HG03280 (cell line): ENCODE data around the gene AGBL1.

ENCODE experiments used
- ATAC-seq: cut with Tn5 transposase; IDR thresholded peaks from one replicate; pipeline ENCODE4 v1.9.1; 2021; ENCODE audit warnings: mild to moderate bottlenecking, moderate library complexity; ENCODE audit not compliant: unreplicated experiment

The AGBL1 gene

DNA sequence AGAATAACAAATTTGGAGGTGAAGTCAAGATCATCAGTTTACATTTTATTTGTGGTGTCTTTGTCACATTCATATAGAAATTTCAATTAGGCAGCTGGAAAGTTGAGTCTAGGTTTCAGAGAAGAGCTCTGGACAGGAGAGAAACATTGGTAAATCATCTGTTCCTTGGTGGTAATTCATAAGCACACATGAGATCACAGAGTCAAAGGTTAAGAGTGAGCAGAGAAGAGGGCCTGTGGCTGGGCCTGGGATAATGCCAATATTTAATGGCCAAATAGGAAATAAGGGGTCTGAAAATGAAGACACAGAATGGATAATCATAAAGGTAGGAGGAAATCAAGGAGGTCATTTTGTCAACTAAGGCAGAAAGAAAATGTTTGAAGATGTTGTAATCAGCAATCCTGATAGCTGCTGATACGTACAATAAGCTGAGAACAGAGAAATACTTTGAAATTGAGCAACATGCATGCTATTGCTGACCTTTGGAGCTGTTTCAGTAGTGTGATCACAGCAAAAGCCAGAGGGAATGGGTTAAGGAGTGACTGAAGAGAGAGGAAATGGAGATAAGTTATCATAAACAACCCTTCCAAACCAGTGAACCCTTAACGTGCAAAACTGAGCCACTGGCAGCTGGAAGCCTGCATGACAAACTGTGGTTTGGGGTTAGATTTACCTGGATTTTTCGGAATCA, 692.8 kb downstream of the AGBL1 start:
- no peak for ATAC-seq

DNA sequence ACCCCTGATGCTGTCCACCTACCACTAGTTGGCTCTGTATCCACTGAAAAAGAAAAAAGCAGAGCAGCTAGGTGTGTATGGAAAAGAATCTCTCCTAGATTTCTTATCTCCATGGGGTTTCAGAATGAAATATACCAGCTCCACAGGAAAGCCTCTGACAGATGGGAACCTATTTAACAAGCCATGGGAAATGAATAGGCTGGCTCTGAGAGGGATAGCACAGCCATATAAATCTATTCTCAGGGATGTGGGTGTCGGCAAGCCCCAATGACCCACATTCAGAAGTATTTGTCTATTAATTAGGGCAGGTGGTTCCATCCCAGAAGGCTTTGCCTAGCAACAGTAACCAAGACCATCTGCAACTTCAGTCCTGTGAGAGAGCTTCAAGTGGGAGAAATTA, 694.1 kb downstream of the AGBL1 start:
- ATAC-seq = no peak

GRCh38 chr15:86776145-86776544, 696.5 kb downstream of the AGBL1 start:
- no peak for ATAC-seq

- no peak for ATAC-seq
Observed at GRCh38 chr15:86796521-86796920, 716.9 kb downstream of the AGBL1 start.

GRCh38 chr15:86797135-86797534, 717.5 kb downstream of the AGBL1 start:
- ATAC-seq = no peak

DNA sequence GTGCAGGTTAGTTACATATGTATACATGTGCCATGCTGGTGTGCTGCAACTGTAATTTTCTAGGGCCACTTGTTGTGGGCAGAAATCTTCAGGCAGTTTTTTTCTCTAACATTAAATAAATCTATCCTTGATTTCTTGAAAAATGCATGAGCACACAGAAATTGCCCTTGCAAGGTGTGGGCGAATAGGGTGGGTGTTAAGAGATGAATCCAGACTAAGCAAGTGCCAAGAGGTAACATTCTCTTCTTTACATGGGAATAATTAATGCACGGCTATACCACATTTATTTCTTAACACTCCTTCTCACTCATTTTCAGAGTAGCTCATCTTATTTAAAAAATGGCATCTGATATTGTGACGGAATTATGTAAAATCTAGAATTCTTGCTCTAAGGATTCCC, 719.6 kb downstream of the AGBL1 start:
- no peak for ATAC-seq

GRCh38 chr15:86802244-86802643, 722.6 kb downstream of the AGBL1 start:
- ATAC-seq = no peak

GRCh38 chr15:86804406-86804805, 724.7 kb downstream of the AGBL1 start:
- no peak for ATAC-seq

- ATAC-seq = no peak
Observed at GRCh38 chr15:86810329-86810728, 730.7 kb downstream of the AGBL1 start.

DNA sequence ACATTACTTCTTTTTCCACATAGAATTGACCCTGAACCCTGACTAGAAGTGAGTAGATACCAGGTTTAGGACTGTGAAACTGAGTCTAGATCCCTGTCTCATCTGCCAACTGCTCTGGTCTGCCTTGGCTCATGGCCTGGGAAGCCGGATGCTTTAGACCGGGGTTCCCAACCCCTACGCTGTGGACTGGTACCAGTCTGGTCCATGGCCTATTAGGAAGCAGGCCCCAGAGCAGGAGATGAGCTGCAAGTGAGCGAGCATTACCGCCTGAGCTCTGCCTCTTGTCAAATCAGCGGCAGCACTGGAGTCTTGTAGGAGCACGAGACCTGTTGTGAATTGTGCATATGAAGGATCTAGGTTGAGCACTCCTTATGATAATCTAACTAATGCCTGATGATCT, 734.2 kb downstream of the AGBL1 start:
- no peak for ATAC-seq

- no peak for ATAC-seq
Observed at GRCh38 chr15:86829245-86829644, 749.6 kb downstream of the AGBL1 start.

DNA sequence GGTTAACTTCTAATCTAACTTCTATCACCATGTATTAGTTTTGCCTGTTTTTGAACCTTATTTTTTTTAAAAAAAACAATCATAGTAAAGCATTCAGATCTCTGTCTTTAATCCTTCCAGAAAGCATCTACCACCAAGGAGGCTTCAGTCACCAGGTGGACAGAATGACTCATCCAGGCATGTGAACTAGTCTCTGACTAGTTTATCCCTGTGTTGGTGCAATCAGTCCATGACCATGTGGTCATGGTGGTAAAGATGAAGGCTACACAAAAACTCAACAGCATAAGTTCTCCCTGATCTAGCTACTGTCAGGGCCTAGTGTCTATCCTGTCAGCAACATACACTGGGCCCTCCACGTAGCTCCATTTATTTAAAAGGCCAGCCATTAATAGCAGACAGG, 750.6 kb downstream of the AGBL1 start:
- ATAC-seq = no peak

GRCh38 chr15:86833595-86833994, 753.9 kb downstream of the AGBL1 start:
- no peak for ATAC-seq

GRCh38 chr15:86834115-86834863, 754.6 kb downstream of the AGBL1 start:
- no peak for ATAC-seq

- ATAC-seq = no peak
Observed at GRCh38 chr15:86837294-86838061, 757.8 kb downstream of the AGBL1 start.

GRCh38 chr15:86839502-86839901, 759.8 kb downstream of the AGBL1 start:
- no peak for ATAC-seq

GRCh38 chr15:86840996-86841395, 761.3 kb downstream of the AGBL1 start:
- no peak for ATAC-seq

DNA sequence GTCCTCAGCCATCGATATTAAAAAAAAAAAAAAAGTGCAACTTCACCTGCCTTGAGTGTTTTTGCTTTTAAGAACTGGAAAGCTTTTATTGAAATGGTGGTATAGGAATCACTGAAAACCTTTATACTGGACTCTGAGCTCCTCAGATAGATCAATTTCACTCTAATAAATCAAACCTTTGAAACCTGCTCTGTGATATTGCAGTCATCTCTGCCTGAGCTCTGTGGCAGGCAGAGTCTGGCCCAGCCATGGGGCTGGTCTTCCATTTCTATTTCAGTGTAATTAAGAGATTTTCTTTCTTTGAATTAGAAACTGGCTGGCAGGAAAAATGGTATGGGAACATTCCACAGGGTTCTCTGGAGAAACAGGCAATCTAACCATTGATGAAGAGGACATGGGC, 762.5 kb downstream of the AGBL1 start:
- no peak for ATAC-seq

DNA sequence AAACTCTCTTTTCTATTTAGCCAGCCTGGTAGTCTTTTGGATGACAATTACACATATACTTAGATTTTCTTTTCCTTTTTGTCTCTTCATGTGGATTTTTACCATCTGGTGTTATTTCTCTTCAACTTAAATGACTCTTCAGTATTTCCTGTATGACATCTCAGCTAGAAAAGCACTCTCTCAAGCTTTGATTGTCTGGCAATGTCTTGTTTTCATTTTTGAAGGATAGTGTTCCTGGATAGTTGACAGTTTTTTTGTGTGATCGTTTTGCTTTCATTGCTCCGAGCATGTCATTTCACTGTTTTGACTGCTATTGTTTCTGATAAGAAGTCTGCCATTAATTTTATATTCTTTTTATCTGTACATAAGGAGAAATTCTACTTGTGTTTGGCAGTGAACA, 766.4 kb downstream of the AGBL1 start:
- no peak for ATAC-seq

GRCh38 chr15:86849136-86849535, 769.5 kb downstream of the AGBL1 start:
- no peak for ATAC-seq

GRCh38 chr15:86849558-86850285, 770.1 kb downstream of the AGBL1 start:
- ATAC-seq = no peak
